ENCODE data around the gene PML. TPM values are rescaled to one million over a fixed set of nuclear protein-coding genes. Genes with fewer than 3 reads are reported as not detected.
"Not testable (repeated sequence)": the region's sequence is repeated elsewhere in the genome, so short reads cannot be mapped to it uniquely, and the experiment has no call there.

The PML gene
- total RNA-seq, 1 donor from 2014 or later = 28.4 TPM

GRCh38 chr15:73957276-73957675 lies 37.2 kb upstream of the PML start:
- DNase-seq (ENCODE audit: low read depth, low spot score) = no peak

GRCh38 chr15:73957785-73958184 lies 36.7 kb upstream of the PML start:
- no peak for DNase-seq (ENCODE audit: low read depth, low spot score)

- DNase-seq (ENCODE audit: low read depth, low spot score) = no peak
Observed at GRCh38 chr15:73959012-73959581, 35.4 kb upstream of the PML start.

GRCh38 chr15:73959801-73960200 lies 34.7 kb upstream of the PML start:
- no peak for DNase-seq (ENCODE audit: low read depth, low spot score)

GRCh38 chr15:73960472-73961070 lies 33.9 kb upstream of the PML start:
- DNase-seq (ENCODE audit: low read depth, low spot score) = not testable (repeated sequence)

- DNase-seq (ENCODE audit: low read depth, low spot score) = no peak
Observed at GRCh38 chr15:73962433-73962832, 32.1 kb upstream of the PML start.

GRCh38 chr15:73964736-73965093 lies 29.8 kb upstream of the PML start:
- DNase-seq (ENCODE audit: low read depth, low spot score) = no peak

GRCh38 chr15:73965094-73965757 lies 29.3 kb upstream of the PML start:
- DNase-seq (ENCODE audit: low read depth, low spot score) = no peak

GRCh38 chr15:73965758-73966113 lies 28.8 kb upstream of the PML start:
- no peak for DNase-seq (ENCODE audit: low read depth, low spot score)

- DNase-seq (ENCODE audit: low read depth, low spot score) = no peak
Observed at GRCh38 chr15:73968461-73968860, 26.1 kb upstream of the PML start.

- no peak for DNase-seq (ENCODE audit: low read depth, low spot score)
Observed at GRCh38 chr15:73969151-73969759, 25.3 kb upstream of the PML start.

GRCh38 chr15:73972984-73973682 lies 21.4 kb upstream of the PML start:
- no peak for DNase-seq (ENCODE audit: low read depth, low spot score)

- DNase-seq (ENCODE audit: low read depth, low spot score) = not testable (repeated sequence)
Observed at GRCh38 chr15:73973683-73974200, 20.8 kb upstream of the PML start.

GRCh38 chr15:73975440-73976125 lies 18.9 kb upstream of the PML start:
- DNase-seq (ENCODE audit: low read depth, low spot score) = not testable (repeated sequence)

GRCh38 chr15:73978896-73979295 lies 15.6 kb upstream of the PML start:
- DNase-seq (ENCODE audit: low read depth, low spot score) = no peak

- no peak for DNase-seq (ENCODE audit: low read depth, low spot score)
Observed at GRCh38 chr15:73979636-73980035, 14.9 kb upstream of the PML start.

- DNase-seq (ENCODE audit: low read depth, low spot score) = no peak
Observed at GRCh38 chr15:73981761-73982221, 12.7 kb upstream of the PML start.

GRCh38 chr15:73982222-73982962 lies 12.1 kb upstream of the PML start:
- DNase-seq (ENCODE audit: low read depth, low spot score) = no peak

- no peak for DNase-seq (ENCODE audit: low read depth, low spot score)
Observed at GRCh38 chr15:73983211-73983727, 11.2 kb upstream of the PML start.

- no peak for DNase-seq (ENCODE audit: low read depth, low spot score)
Observed at GRCh38 chr15:73983773-73984172, 10.7 kb upstream of the PML start.

Measured in pulmonary artery endothelial cell (primary cell).